Measurements from ENCODE around the gene AP1G2.

AP1G2 gene

DNA sequence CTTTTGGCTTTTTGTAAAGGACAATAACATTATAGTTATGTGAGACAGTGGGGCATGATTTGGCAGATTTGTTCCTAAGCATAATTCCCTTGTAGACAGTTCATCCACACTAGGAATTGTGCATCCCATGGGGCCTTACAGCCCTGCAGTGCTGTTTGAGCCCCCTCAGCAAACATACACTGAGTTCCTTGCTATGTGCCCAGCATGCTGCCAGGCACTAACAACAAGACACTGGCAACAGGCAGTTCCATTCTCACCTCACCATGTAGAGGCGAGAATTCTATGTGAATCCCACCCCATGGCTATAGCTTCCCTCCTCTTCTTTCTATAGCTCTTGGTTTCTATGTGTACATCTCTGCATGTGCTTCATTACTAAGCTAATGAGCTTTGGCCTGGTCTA is 9.6 kb downstream of the AP1G2 start:
- Mint-ChIP-seq H3K27me3 (no peaks in the 10 kb centered on the region), H3K4me1 (peaks cover 36% of the 10 kb centered on the region), H3K4me3 (peak overlapping the region; percentile 89), H3K27ac (peak overlapping the region; percentile 97), H3K36me3 (peaks cover 10% of the 10 kb centered on the region), H3K9me3 (no peaks in the 10 kb centered on the region)

GRCh38 chr14:23557521-23557920 is 10.1 kb downstream of the AP1G2 start:
- Mint-ChIP-seq H3K36me3 (peaks cover 10% of the 10 kb centered on the region), H3K27me3 (no peaks in the 10 kb centered on the region), H3K27ac (peak overlapping the region; percentile 97), H3K9me3 (no peaks in the 10 kb centered on the region), H3K4me3 (peak overlapping the region; percentile 89), H3K4me1 (peaks cover 33% of the 10 kb centered on the region)

GRCh38 chr14:23556700-23557440 is 10.7 kb downstream of the AP1G2 start:
- H3K27me3 Mint-ChIP-seq: no peaks in the 10 kb centered on the region
- H3K27ac Mint-ChIP-seq: peak overlapping the region; percentile 98
- H3K36me3 Mint-ChIP-seq: peaks cover 9% of the 10 kb centered on the region
- no peaks in the 10 kb centered on the region for H3K9me3 Mint-ChIP-seq
- H3K4me3 Mint-ChIP-seq: peak overlapping the region; percentile 95
- H3K4me1 Mint-ChIP-seq: peaks cover 35% of the 10 kb centered on the region

DNA sequence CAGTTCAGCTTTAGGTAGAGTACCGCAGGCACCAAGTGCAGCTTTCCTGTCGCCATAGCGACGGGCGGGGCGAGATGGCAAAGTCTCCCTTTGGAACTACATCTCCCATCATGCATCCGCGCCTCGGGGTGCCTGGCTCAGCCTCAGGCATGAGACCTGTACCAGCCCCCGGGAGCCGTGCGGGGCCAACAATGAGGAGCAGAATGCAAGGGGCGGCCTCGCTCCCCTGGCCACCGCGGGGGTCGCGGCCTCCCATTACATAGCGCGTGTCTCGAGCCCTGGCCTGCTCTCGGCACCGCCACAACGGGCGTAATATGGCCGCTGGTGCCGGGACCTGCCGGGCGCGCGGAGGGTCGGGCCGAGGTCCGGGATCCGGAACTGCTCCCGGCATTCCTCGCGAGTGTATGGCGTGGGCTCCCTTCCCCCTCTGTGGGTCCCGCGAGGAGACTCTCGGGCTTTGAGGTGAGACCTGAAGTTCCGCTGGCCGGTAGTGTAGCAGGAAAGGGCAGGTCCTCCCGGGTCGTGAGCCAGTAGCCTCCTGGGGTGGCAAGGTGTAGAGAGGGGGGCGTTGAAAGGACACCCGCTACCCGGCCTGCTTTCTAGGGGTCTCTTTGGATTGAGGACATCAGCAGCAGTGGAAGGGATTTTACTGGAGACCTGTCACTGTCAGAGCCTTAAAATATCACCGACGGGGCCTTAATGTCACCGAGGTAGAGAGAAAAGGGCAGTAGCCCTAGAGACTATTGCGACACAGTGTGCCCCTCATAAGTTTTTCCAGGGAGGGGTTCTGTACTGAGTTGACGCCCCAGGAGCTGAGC is 11.5 kb downstream of the AP1G2 start, which contains the start of gene THTPA:
Gene THTPA, plus strand, starts transcription at position 390 of the 818 bp plus-strand sequence. CDS start 487 bp downstream, outside the sequence.
- Mint-ChIP-seq H3K36me3 (peaks cover 5% of the 10 kb centered on the region), H3K27ac (peak within 1 kb of the TSS; percentile 98), H3K4me3 (peak within 1 kb of the TSS; percentile 95), H3K4me1 (peaks cover 36% of the 10 kb centered on the region), H3K27me3 (no peaks in the 10 kb centered on the region), H3K9me3 (no peaks in the 10 kb centered on the region)

GRCh38 chr14:23555533-23555881 is 12.1 kb downstream of the AP1G2 start:
- H3K4me3 Mint-ChIP-seq: peak overlapping the region; percentile 95
- peak overlapping the region; percentile 98 for H3K27ac Mint-ChIP-seq
- no peaks in the 10 kb centered on the region for H3K27me3 Mint-ChIP-seq
- H3K4me1 Mint-ChIP-seq: peaks cover 36% of the 10 kb centered on the region
- no peaks in the 10 kb centered on the region for H3K9me3 Mint-ChIP-seq
- peaks cover 2% of the 10 kb centered on the region for H3K36me3 Mint-ChIP-seq

GRCh38 chr14:23551266-23552028 is 16.1 kb downstream of the AP1G2 start, which contains the start of gene ZFHX2:
TSS of gene ZFHX2 (minus strand) at chr14:23551765. CDS start at chr14:23535325, 16,440 bp downstream.
- peak within 1 kb of the TSS; percentile 93 for H3K4me3 Mint-ChIP-seq
- H3K9me3 Mint-ChIP-seq: no peaks in the 10 kb centered on the region
- H3K4me1 Mint-ChIP-seq: peaks cover 8% of the 10 kb centered on the region
- peak within 1 kb of the TSS; percentile 92 for H3K27ac Mint-ChIP-seq
- H3K36me3 Mint-ChIP-seq: no peaks in the 10 kb centered on the region
- no peaks in the 10 kb centered on the region for H3K27me3 Mint-ChIP-seq

DNA sequence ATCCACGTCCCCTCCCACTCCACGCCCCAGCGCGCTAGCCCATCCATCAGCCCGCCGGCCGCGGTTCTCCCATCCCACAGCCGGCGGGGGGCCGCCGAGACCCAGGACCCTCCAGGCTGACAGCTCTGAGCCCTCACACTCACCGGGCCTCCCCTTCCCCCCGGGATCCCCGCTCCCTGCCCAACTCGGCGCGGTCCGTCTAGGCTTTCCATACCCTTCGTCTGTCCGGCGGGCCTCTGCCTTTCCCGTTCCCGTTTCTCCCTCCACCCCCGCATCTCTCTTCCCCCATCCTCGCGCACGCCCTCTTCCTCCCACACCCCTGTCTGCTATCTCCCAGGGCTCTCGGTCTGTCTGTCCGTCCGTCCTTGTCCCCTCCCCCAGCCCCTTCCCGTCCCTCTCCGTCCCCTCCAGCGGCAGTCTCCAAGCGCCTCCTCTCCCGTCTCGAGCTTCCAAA is 16.8 kb downstream of the AP1G2 start:
- Mint-ChIP-seq H3K27me3 (no peaks in the 10 kb centered on the region), H3K27ac (no peak overlapping the region), H3K36me3 (no peaks in the 10 kb centered on the region), H3K4me1 (peaks cover 8% of the 10 kb centered on the region), H3K4me3 (peak overlapping the region; percentile 93), H3K9me3 (no peaks in the 10 kb centered on the region)

DNA sequence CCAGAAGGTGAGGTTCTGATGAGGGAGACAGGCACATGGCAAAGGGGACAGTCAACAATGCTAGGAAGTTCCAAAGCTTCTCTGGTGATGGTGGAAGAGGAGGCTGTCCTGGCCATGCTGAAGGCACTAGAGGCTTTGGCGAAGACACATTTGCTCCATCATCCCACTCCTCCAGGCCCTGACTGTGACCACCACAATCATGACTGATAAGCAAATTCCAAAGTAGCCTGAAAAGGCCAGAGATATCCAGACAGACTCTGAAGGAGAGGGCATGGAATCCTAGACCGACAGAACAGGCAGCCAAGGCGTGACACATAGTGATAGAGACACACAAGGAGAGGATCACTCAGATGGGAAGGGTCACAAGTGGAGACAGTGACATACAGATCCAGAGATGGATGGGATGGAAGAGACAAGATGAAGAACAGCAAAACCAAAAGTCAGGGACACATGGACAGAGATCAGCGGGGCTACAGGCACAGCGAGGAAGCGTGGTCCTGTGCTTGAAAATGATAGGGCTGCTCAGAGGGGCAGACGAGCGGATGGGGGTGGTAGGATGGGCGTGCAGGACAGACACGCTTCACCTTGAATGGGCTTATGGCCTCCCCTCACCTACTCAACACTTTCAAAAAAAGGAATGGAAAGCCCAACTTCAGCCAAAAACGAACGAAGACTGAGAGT is 17.3 kb downstream of the AP1G2 start:
- peaks cover 5% of the 10 kb centered on the region for H3K4me1 Mint-ChIP-seq
- no peaks in the 10 kb centered on the region for H3K36me3 Mint-ChIP-seq
- H3K27ac Mint-ChIP-seq: no peak overlapping the region
- H3K4me3 Mint-ChIP-seq: no peak overlapping the region
- H3K27me3 Mint-ChIP-seq: no peaks in the 10 kb centered on the region
- no peaks in the 10 kb centered on the region for H3K9me3 Mint-ChIP-seq

- Mint-ChIP-seq H3K27ac (no peak overlapping the region), H3K4me1 (peaks cover 4% of the 10 kb centered on the region), H3K27me3 (no peaks in the 10 kb centered on the region), H3K9me3 (no peaks in the 10 kb centered on the region), H3K36me3 (no peaks in the 10 kb centered on the region), H3K4me3 (no peak overlapping the region)
Measured at GRCh38 chr14:23548351-23549318, 19.0 kb downstream of the AP1G2 start.

DNA sequence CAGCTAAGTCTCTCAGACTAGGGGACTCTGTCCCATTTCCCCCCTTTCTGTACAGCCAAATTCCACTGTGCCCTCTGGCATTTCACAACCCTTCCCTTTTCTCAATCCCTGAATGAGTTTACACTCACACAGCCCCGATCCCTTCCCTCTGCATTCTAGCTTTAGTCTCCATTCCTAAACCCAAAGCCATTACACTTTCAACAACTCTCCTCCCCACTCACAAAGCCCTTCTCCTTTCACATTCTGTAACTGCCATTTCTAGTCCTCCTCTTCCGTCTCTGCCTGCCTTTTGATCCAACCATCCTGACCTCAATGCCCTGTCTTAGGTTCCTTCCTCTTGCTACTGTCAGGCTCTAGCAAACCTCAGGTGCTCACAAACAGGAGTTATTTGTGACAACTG is 19.7 kb downstream of the AP1G2 start:
- Mint-ChIP-seq H3K27me3 (no peaks in the 10 kb centered on the region), H3K4me1 (peaks cover 4% of the 10 kb centered on the region), H3K27ac (no peak overlapping the region)

DNA sequence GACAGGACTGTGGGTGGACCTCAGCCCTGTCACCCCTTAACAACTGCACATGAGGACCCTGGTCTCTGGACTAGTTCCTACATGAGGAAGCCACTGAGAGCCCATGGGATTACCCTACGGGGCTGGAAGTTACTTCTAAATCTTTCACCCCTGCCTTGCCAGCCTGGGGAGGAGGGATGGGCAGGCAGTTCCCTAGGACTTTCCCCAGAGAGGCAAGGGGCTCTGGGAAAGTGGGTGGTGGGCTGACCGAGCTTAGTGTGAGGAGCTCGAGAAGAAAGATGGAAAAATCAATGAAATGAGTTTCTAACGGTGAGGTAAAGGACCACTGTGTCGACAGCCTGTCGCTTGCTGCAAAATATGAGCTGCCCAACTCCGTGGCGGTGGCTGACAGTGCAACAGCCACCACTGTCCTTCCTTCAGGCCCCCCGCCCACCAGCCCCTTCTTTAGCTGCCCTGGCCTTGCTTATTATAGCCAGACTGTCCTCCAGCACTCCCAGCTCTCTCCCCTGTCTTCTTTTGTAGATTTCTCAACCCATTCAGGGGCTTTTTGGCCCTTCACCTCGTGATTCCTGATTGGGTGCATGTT is 21.0 kb downstream of the AP1G2 start:
- Mint-ChIP-seq H3K4me3 (no peak overlapping the region), H3K4me1 (no peaks in the 10 kb centered on the region), H3K27me3 (no peaks in the 10 kb centered on the region), H3K36me3 (no peaks in the 10 kb centered on the region), H3K9me3 (no peaks in the 10 kb centered on the region), H3K27ac (no peak overlapping the region)

More for the DNA sequence above, 19.7 kb downstream of the AP1G2 start:
- H3K36me3 Mint-ChIP-seq: no peaks in the 10 kb centered on the region
- H3K9me3 Mint-ChIP-seq: no peaks in the 10 kb centered on the region
- H3K4me3 Mint-ChIP-seq: no peak overlapping the region

GRCh38 chr14:23545740-23546365 is 21.7 kb downstream of the AP1G2 start:
- Mint-ChIP-seq H3K27me3 (no peaks in the 10 kb centered on the region), H3K4me3 (no peak overlapping the region), H3K4me1 (no peaks in the 10 kb centered on the region), H3K9me3 (no peaks in the 10 kb centered on the region), H3K36me3 (no peaks in the 10 kb centered on the region), H3K27ac (no peak overlapping the region)
